ENCODE results near the gene PHPT1. TPM values are rescaled to one million over a fixed set of nuclear protein-coding genes. Genes with fewer than 3 reads are reported as not detected.

The PHPT1 gene
- total RNA-seq, 4 donors from 2014 or later: 43.4 to 84.1 (median 53.9) TPM

DNA sequence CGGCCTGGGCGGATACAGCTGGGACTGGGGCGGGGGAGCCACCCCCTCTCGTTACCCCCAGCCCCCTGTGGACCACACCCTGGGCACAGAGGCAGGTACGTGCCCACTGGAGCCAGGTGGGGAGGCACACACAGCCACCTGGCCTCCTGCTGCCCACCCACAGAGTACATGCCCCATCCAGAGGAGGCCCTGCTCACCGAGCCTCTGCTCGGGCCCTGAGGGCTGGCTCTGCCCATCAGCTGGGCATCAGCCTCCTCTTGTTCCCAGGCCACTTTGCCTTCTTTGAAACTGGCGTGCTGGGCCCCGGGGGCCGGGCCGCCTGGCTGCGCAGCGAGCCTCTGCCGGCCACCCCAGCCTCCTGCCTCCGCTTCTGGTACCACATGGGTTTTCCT is 9.2 kb downstream of the PHPT1 start:
- TF ChIP-seq, protein P1, sequence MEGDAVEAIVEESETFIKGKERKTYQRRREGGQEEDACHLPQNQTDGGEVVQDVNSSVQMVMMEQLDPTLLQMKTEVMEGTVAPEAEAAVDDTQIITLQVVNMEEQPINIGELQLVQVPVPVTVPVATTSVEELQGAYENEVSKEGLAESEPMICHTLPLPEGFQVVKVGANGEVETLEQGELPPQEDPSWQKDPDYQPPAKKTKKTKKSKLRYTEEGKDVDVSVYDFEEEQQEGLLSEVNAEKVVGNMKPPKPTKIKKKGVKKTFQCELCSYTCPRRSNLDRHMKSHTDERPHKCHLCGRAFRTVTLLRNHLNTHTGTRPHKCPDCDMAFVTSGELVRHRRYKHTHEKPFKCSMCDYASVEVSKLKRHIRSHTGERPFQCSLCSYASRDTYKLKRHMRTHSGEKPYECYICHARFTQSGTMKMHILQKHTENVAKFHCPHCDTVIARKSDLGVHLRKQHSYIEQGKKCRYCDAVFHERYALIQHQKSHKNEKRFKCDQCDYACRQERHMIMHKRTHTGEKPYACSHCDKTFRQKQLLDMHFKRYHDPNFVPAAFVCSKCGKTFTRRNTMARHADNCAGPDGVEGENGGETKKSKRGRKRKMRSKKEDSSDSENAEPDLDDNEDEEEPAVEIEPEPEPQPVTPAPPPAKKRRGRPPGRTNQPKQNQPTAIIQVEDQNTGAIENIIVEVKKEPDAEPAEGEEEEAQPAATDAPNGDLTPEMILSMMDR (IDR thresholded peaks at IDR 0.05): no peak
- no peak for TF ChIP-seq POLR2A (IDR thresholded peaks at IDR 0.05; ENCODE audit: low read depth)
- TF ChIP-seq POLR2AphosphoS5 (IDR thresholded peaks at IDR 0.05): no peak
- no peak for TF ChIP-seq EP300 (IDR thresholded peaks at IDR 0.05)
- Histone ChIP-seq H3K9me3 (no peaks in the 10 kb centered on the region), H3K36me3 (peaks cover 21 to 37% (median 32%) of the 10 kb centered on the region in 4 donors), H3K27me3 (no peaks in the 10 kb centered on the region), H3K27ac (replicated peaks in 1 of 4) (peak overlapping the region in 3 of 4 donors; percentile 30 to 55 (median 50)), H3K4me3 (no peak overlapping the region), H3K4me1 (peaks cover 10 to 25% (median 16%) of the 10 kb centered on the region in 4 donors)
- DNase-seq (ENCODE audit: extremely low spot score): no peak
- intact Hi-C loops (cut with DNase I): no loop called here
- 83% methylated on average over 2 of the region's 15 CpGs for WGBS

DNA sequence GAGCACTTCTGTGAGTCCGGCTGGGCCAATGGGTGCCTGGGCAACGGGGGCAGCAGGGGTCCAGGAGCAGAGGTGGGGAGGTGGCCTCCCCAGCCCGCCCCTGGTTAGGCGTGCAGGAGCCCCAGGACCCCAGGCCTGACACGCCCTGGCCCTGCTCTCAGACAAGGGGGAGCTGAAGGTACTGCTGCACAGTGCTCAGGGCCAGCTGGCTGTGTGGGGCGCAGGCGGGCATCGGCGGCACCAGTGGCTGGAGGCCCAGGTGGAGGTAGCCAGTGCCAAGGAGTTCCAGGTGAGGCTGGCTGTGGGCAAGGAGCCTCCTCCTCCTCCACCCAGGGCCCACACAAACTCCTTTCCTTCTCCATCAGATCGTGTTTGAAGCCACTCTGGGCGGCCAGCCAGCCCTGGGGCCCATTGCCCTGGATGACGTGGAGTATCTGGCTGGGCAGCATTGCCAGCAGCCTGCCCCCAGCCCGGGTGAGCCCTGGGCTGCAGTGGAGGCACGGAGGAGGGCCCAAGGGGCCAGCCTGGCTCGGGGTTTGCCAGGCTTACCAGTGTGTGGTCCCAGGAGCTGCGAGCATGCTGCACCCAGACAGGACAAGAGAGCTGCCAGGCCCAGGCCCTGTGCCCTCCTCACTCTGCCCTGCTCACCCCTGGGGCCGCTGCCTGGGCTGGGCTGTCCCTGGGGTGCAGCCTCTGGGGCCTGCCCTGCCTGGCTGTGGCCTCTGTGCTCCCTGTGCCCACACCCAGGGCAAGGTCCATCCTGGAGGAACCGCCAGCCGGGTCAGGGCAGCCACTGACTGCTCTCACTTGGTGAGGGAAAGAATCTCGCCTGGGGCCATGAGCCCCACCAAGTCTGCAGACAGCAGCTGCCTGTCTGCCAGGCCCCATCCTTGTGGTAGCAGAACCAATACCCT is 9.9 kb downstream of the PHPT1 start:
- Histone ChIP-seq H3K4me1 (peaks cover 16 to 32% (median 20%) of the 10 kb centered on the region in 4 donors), H3K27me3 (no peaks in the 10 kb centered on the region), H3K27ac (replicated peaks in 1 of 4) (peak overlapping the region; percentile 30 to 58 (median 52)), H3K9me3 (no peaks in the 10 kb centered on the region), H3K36me3 (peaks cover 26 to 42% (median 37%) of the 10 kb centered on the region in 4 donors), H3K4me3 (no peak overlapping the region)
- intact Hi-C loops (cut with DNase I): no loop called here
- TF ChIP-seq POLR2A (IDR thresholded peaks at IDR 0.05; ENCODE audit: low read depth): no peak
- TF ChIP-seq, protein P1 (IDR thresholded peaks at IDR 0.05): no peak
- no peak for DNase-seq (ENCODE audit: extremely low spot score)
- WGBS: no CpG with 5 or more reads among the region's 20 CpGs

DNA sequence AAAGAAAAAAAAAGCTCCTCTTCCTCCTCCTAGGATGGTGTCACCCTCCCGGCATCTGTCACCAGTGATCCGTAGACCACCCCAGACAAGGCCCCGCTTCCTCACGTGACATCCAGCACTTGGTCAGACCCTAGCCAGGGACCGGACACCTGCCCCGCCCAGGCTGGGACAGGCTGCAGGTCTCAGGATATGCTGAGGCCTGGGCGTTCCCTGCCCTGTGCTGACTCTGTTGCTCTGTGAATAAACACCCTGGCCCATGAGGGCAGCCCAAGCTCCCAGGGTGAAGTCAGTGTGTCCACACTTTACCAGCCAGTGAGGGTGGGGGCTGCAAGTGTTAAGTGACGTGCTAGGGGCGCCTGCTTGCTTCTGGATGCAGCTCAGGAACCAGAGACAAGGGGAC is 11.3 kb downstream of the PHPT1 start:
- TF ChIP-seq EP300 (IDR thresholded peaks at IDR 0.05) (no peak), POLR2AphosphoS5 (IDR thresholded peaks at IDR 0.05) (no peak), POLR2A (IDR thresholded peaks at IDR 0.05; ENCODE audit: low read depth) (no peak)
- TF ChIP-seq, protein P1 (IDR thresholded peaks at IDR 0.05): no peak
- H3K27me3 ChIP-seq: no peaks in the 10 kb centered on the region
- peaks cover 29 to 46% (median 35%) of the 10 kb centered on the region in 4 donors for H3K4me1 ChIP-seq
- intact Hi-C loops (cut with DNase I): no loop called here
- H3K4me3 ChIP-seq: no peak overlapping the region
- no peak for DNase-seq (ENCODE audit: extremely low spot score)
- H3K9me3 ChIP-seq: no peaks in the 10 kb centered on the region
- peaks cover 26 to 42% (median 37%) of the 10 kb centered on the region in 4 donors for H3K36me3 ChIP-seq
- WGBS: 71% methylated on average over 9 of the region's 9 CpGs
- H3K27ac ChIP-seq (replicated peaks in 1 of 4): no peak overlapping the region

DNA sequence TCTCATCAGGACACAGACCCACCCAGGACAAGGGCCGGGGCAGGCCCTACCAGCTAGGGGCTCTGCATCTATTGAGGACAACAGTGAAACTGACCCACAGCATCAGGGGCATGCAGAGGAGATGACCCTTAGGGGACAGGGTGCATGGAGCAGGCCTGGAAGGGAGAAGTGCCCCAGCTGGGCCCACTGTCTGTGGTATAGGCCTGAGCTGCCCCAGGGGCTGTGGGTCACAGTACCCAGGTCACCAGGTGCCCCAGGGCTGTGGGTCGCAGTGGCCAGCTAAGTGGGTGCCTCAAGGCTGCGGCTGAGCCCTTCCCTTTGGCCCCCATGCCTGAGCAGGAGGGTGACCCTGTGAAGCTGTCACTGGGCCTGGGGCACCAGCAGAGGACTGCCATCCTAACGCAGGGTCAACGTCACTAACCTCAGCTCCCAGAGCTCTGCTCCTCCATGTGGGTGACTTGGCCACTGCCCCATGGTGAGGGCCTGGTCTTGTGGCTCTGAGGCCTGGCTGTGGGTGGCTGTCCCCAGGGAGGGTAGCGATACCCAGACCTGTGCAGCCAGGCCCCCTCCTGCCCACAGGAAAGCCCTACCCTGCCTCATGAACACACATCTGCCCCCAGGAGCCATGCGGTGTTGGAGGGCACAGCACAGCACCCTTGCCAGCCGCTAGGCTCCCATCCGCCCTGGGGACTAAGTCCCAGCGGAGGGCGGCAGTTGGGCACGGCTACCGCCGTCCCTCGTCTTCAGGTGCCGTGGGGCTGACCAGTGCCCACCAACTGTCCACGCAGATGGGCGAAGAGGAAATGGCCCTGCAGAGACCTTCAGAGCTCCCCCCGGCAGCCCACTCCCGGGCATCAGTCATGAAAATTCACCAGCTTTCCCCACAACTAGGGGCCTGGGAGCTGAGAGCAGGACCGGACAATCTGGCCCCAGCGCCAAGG is 12.0 kb downstream of the PHPT1 start:
- no peak for DNase-seq (ENCODE audit: extremely low spot score)
- intact Hi-C loops (cut with DNase I): no loop called here
- H3K4me3 ChIP-seq: no peak overlapping the region
- H3K9me3 ChIP-seq: no peaks in the 10 kb centered on the region
- peaks cover 29 to 49% (median 36%) of the 10 kb centered on the region in 4 donors for H3K4me1 ChIP-seq
- TF ChIP-seq POLR2AphosphoS5 (IDR thresholded peaks at IDR 0.05) (no peak), POLR2A (IDR thresholded peaks at IDR 0.05; ENCODE audit: low read depth) (no peak), EP300 (IDR thresholded peaks at IDR 0.05) (no peak)
- TF ChIP-seq, protein P1 (IDR thresholded peaks at IDR 0.05): no peak
- WGBS: 84% methylated on average over 10 of the region's 22 CpGs
- H3K27me3 ChIP-seq: no peaks in the 10 kb centered on the region
- no peak overlapping the region for H3K27ac ChIP-seq (replicated peaks in 1 of 4)
- peaks cover 26 to 42% (median 37%) of the 10 kb centered on the region in 4 donors for H3K36me3 ChIP-seq
